HepG2 (cell line): ENCODE results near the gene ABCB6. TPM values are rescaled to one million over a fixed set of nuclear protein-coding genes. Genes with fewer than 3 reads are reported as not detected.

Source experiments
- CCDC6 ChIP-seq: sonication (generic); formaldehyde crosslinking; IDR thresholded peaks from 2 replicates; pipeline ENCODE4 v1.8.1; 2022; ENCODE audit warnings: mild to moderate bottlenecking, missing genetic modification reagents, moderate library complexity
- CEBPG ChIP-seq: IDR thresholded peaks from 2 replicates; pipeline ENCODE4 v1.6.1; 2016
- HOMEZ ChIP-seq: IDR thresholded peaks from 2 replicates; pipeline ENCODE4 v1.6.1; 2016; ENCODE audit warnings: low read depth
- MYC ChIP-seq: sonication (generic); formaldehyde crosslinking; IDR thresholded peaks from 2 replicates; pipeline ENCODE4 v1.9.0; 2021; ENCODE audit warnings: missing genetic modification reagents, borderline replicate concordance
- NR1H2 ChIP-seq: sonication (generic); formaldehyde crosslinking; IDR thresholded peaks from 2 replicates; pipeline ENCODE4 v1.8.1; 2022; ENCODE audit warnings: low read depth, missing genetic modification reagents, borderline replicate concordance
- PHB2 ChIP-seq: fragments of 450-650 bp; IDR thresholded peaks from 2 replicates; pipeline ENCODE4 v1.6.1; 2018; ENCODE audit not compliant: partially characterized antibody
- POLR2AphosphoS5 ChIP-seq: IDR thresholded peaks from 2 replicates; pipeline ENCODE4 v1.6.1; 2012; ENCODE audit warnings: low read depth, low read length
- PREB ChIP-seq: sonication (generic); formaldehyde crosslinking; IDR thresholded peaks from 2 replicates; pipeline ENCODE4 v1.4.0; 2020; ENCODE audit warnings: missing genetic modification reagents
- RFX5 ChIP-seq: IDR thresholded peaks from 2 replicates; pipeline ENCODE4 v1.6.1; 2011; ENCODE audit warnings: low read depth, low read length, improper control_type of control experiment
- SKI ChIP-seq: fragments of 450-650 bp; IDR thresholded peaks from one replicate; pipeline ENCODE4 v1.6.1; 2018; ENCODE audit warnings: mild to moderate bottlenecking; ENCODE audit not compliant: partially characterized antibody
- SMC3 ChIP-seq: IDR thresholded peaks from 2 replicates; pipeline ENCODE4 v1.6.1; 2011; ENCODE audit warnings: low read length, improper control_type of control experiment
- SP2 ChIP-seq: sonication (generic); formaldehyde crosslinking; IDR thresholded peaks from 2 replicates; pipeline ENCODE4 v1.5.1; 2020; ENCODE audit warnings: mild to moderate bottlenecking, missing genetic modification reagents
- TFAP4 ChIP-seq: sonication (generic); IDR thresholded peaks from 2 replicates; pipeline ENCODE4 v1.6.1; 2016; ENCODE audit warnings: low read depth, borderline replicate concordance
- TP53 ChIP-seq: sonication (generic); formaldehyde crosslinking; conservative IDR thresholded peaks from 2 replicates; pipeline ENCODE4 v1.4.0; 2020; ENCODE audit warnings: missing genetic modification reagents
- ZNF20 ChIP-seq: sonication (generic); formaldehyde crosslinking; IDR thresholded peaks from 2 replicates; pipeline ENCODE4 v1.4.0; 2020; ENCODE audit warnings: mild to moderate bottlenecking, moderate library complexity, missing genetic modification reagents
- ZNF232 ChIP-seq: sonication (generic); formaldehyde crosslinking; IDR thresholded peaks from 2 replicates; pipeline ENCODE4 v1.4.0; 2020; ENCODE audit warnings: missing genetic modification reagents, borderline replicate concordance
- ZNF33B ChIP-seq: sonication (generic); formaldehyde crosslinking; IDR thresholded peaks from 2 replicates; pipeline ENCODE4 v1.5.1; 2020; ENCODE audit warnings: mild to moderate bottlenecking, missing genetic modification reagents
- ZNF687 ChIP-seq: sonication (generic); formaldehyde crosslinking; IDR thresholded peaks from 2 replicates; pipeline ENCODE4 v1.5.1; 2020; ENCODE audit warnings: mild to moderate bottlenecking, missing genetic modification reagents, moderate library complexity
- ZNF841 ChIP-seq: sonication (generic); formaldehyde crosslinking; IDR thresholded peaks from 2 replicates; pipeline ENCODE4 v1.8.1; 2023; ENCODE audit warnings: missing genetic modification reagents, borderline replicate concordance
- ZXDC ChIP-seq: sonication (generic); formaldehyde crosslinking; IDR thresholded peaks from 2 replicates; pipeline ENCODE4 v1.5.0; 2020; ENCODE audit warnings: mild to moderate bottlenecking, missing genetic modification reagents
- polyA plus RNA-seq, 8 experiments: library from polyadenylated mRNA; depleted of rRNA in 3 of 8; stranded (reverse) in 7 of 8; unstranded in 1 of 8; fragments of >200 nt; fragmentation: Illumina TruSeq in 4 of 8; extraction: Trizol in 4 of 8; gene quantifications; 2 replicates each; pipeline versions ENCODE4 v1.2.1 to v1.2.3, GENCODE V29; 2011 to 2016; ENCODE audit warnings: low read depth in 4 of 8, missing spikeins in 1 of 8, mixed read lengths in 1 of 8; ENCODE audit not compliant: insufficient read depth in 1 of 8
- total RNA-seq, 5 experiments: library from RNA; depleted of rRNA; stranded (reverse); fragments of >200 nt; fragmentation: Illumina TruSeq; extraction: Trizol; gene quantifications; 2 replicates each; pipeline ENCODE4 v1.2.3, GENCODE V29; 2016; ENCODE audit warnings: low read depth in 1 of 5

ABCB6 gene
- total and polyA plus RNA-seq, 2 of the 13 experiments (the other 11 are each of a cell fraction or from before 2014, with no cell fraction given) = 91.1 to 137 TPM

GRCh38 chr2:219249203-219249980, 30.6 kb upstream of the ABCB6 start (continued):
- TF ChIP-seq ZXDC (CRISPR knock-in tag) (peak; percentile 30; the same call in 1 of the 2 replicates), SMC3 (no peak; the same call in 1 of the 2 replicates), POLR2AphosphoS5 (peak; percentile 67), TP53 (CRISPR knock-in tag) (no peak), MYC (CRISPR knock-in tag) (peak; percentile 65; the same call in 1 of the 2 replicates), PHB2 (no peak), CCDC6 (CRISPR knock-in tag) (no peak), ZNF841 (CRISPR knock-in tag) (no peak), HOMEZ (CRISPR knock-in tag) (peak; percentile 96), ZNF687 (CRISPR knock-in tag) (peak; percentile 83), ZNF33B (CRISPR knock-in tag) (no peak; the same call in 1 of the 2 replicates), NR1H2 (no peak), ZNF232 (peak; percentile 15; the same call in 1 of the 2 replicates), SP2 (CRISPR knock-in tag) (no peak), ZNF20 (CRISPR knock-in tag) (no peak), SKI (no peak), TFAP4 (peak; percentile 93), CEBPG (CRISPR knock-in tag) (no peak), PREB (no peak), RFX5 (no peak)
